ENCODE data around the gene CES3.
A peak's percentile ranks its signal among the peaks of the same experiment; 100 is the strongest.

The CES3 gene, protein sequence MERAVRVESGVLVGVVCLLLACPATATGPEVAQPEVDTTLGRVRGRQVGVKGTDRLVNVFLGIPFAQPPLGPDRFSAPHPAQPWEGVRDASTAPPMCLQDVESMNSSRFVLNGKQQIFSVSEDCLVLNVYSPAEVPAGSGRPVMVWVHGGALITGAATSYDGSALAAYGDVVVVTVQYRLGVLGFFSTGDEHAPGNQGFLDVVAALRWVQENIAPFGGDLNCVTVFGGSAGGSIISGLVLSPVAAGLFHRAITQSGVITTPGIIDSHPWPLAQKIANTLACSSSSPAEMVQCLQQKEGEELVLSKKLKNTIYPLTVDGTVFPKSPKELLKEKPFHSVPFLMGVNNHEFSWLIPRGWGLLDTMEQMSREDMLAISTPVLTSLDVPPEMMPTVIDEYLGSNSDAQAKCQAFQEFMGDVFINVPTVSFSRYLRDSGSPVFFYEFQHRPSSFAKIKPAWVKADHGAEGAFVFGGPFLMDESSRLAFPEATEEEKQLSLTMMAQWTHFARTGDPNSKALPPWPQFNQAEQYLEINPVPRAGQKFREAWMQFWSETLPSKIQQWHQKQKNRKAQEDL

DNA sequence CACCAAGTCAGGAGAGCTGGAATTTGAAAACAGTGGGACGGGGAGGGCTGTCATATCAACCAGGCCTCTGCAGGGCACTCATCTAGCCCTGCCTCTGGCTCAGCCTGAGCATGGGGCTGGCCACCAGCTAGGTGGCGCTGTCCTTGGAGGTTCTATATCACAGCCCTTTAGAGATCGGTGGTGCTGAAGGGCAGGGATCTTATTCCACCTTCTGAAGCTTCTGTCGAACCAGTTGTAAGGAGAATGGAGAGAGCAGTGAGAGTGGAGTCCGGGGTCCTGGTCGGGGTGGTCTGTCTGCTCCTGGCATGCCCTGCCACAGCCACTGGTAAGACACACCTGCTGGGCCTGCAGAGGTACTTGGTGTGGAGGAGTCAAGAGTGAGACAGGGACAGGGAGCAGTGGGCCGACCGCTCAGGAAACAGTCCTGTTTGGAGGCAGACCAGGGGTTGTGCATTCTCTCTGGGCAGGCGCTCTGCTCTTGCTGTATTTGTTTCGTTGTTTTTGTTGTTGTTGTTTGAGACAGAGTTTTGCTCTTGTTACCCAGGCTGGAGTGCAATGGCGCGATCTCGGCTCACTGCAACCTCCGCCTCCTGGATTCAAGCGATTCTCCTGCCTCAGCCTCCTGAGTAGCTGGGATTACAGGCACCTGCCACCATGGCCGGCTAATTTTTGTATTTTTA lies at the start of gene CES3:
Gene CES3 (plus strand): TSS at position 202 of the 680 bp plus-strand sequence. CDS start 42 bp downstream, at position 244.
- DNase-seq (ENCODE audit: extremely low read depth in 1 of 2, low read depth in 1 of 2) = peak in 1 of 2 donors; percentile 61

DNA sequence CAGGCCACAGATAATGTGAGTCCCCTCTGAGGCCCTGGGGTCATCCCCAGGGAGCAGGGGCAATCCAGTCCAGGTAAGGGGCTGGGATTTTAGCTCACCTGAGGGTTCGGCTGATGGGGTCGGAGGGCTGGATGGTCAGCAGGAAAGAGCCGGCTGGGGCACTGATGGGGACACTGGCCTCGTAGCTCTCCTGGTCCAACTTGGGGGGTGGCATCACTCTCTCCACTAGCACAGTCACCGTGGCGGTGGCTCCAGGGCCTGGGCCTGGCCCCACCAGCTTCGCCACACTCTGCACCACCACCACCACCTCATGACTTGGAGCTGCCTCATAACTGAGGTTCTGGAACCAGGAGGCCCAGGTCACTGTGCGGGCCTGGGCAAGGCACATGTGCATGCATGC lies 49.3 kb upstream of the CES3 start:
- no peak for DNase-seq (ENCODE audit: extremely low read depth in 1 of 2, low read depth in 1 of 2)

DNA sequence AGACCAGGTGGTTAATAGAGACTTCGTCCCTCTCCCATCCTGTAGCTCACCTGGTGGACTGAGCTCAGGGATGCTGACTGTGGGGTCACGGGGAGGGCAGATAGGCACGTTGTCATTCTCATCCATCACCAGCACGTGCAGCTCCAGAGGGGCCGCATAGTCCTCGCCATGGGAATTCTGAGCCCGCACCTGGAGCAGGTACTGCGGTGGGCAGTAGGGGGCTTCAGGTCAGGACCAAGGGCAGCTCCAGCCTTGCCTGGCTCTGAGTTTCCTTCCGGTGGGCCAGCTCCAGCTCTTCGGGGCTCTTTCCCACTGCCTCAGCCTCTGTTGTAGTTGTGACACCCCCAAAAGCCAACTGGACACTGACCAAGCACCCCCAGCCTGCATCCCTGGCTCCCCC lies 48.0 kb upstream of the CES3 start:
- no peak for DNase-seq (ENCODE audit: extremely low read depth in 1 of 2, low read depth in 1 of 2)

DNA sequence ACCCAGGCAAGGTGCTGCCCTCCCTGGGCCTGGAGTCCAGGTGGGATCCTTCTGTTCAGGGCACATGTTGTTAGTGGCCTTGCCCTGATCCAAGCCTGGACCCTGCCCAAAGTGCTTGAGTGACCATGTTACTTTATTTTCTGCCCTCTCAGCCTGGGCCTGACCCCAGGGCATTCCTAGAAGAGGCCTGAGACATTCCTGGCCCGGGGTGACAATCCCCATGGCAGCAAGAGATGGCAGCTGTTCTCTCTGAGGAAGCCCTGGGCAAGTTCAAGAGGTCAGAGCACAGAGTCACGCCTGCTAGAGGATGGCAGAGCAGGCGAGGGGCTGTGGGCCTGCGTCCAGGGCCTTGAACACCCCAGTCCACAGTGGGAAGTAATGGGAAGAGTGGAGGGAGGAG lies 47.4 kb upstream of the CES3 start:
- no peak for DNase-seq (ENCODE audit: extremely low read depth in 1 of 2, low read depth in 1 of 2)

DNA sequence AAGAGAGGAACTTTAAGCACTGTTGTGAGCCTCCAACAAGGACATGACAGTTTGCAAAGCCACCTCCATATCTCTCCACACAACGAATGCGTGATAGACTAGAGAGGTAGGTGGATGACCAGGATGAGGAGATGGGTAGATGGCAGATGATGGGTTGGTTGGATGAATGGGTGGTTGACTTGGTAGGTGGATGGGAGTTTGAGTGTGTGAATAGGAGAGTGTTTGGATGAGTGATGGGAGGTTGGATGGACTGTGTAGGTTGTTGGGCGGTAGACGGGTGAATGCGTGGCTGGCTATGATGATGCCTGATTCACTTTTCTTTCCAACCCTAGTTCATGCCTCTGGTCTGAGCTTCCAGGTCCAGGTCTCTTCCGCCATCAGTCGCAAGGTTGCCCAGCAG lies 46.5 kb upstream of the CES3 start:
- no peak for DNase-seq (ENCODE audit: extremely low read depth in 1 of 2, low read depth in 1 of 2)

DNA sequence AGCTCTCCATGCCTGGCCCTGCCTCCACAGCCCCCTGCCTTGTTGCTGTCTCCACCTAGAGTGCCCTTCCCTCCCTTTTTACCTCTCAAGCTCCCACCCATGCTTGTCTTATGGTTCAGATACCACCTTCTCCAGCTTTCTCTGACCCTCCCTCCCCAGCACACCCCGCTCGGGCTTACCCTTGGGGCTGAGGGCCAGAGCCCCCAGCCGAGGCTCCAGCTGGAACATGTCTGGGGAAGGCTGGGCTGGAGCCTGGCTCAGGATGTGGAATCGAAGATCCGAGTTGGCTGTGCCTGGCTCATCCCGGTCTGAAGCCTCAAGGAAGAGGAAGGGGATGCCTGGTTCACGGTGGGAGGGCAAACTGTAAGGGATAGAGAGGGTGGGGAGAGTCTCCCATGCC lies 46.0 kb upstream of the CES3 start:
- no peak for DNase-seq (ENCODE audit: extremely low read depth in 1 of 2, low read depth in 1 of 2)

DNA sequence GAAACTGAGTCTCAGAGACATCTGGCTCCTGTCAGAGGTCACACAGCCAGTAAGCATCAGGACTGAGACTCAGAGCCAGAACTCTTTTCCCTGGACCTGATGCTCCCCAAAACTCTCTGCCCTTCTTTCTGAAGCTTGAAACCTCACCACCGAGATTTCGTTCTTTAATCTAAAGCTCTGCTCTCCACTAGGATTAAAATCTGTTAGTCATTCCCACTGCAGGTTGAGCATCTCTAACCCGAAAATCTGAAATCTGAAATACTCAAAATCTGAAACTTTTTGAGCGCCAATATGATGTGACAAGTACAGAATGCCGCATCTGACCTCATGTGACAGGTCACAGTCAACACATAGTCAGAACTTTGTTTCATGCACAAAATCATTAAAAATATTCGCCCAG lies 44.5 kb upstream of the CES3 start:
- no peak for DNase-seq (ENCODE audit: extremely low read depth in 1 of 2, low read depth in 1 of 2)

DNA sequence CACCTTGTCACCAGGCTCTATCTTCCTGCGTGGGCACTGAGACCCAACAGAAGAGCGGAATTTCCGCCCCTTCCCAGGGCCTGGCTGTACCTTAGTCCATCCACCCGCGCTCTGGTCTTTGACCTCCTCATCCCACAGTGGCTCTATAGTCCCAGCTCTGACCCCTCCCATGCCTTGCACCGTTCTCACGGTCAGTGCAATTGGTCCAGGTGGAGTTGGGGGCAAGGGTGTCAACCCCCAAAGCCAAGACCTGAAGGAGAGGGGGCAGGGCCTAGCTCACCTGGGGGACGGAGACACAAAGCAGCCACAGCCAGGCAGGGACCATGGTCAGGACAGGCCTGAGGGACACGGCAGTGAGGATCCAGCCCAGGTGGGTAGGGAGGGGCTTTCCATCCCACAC lies 43.3 kb upstream of the CES3 start:
- no peak for DNase-seq (ENCODE audit: extremely low read depth in 1 of 2, low read depth in 1 of 2)

DNA sequence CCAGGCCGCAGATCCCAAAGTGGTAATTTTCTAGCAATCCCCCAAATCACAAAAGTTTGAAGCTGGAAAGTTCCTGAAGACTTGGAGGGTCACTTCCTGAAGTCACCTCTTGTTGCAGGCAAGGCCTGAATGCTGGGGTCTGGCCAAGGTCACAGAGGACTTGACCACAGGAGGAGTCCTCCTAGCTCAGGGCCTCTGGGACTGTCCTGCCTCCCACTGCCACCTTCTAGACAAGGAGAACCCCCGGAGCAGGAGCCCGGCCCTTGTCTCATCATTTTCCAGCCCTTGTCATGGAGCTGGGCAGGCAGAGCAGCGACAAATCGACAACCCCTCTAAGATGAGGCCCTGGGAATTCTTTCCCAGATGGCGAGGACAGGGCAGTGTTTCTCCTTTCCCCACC lies 42.7 kb upstream of the CES3 start:
- no peak for DNase-seq (ENCODE audit: extremely low read depth in 1 of 2, low read depth in 1 of 2)

DNA sequence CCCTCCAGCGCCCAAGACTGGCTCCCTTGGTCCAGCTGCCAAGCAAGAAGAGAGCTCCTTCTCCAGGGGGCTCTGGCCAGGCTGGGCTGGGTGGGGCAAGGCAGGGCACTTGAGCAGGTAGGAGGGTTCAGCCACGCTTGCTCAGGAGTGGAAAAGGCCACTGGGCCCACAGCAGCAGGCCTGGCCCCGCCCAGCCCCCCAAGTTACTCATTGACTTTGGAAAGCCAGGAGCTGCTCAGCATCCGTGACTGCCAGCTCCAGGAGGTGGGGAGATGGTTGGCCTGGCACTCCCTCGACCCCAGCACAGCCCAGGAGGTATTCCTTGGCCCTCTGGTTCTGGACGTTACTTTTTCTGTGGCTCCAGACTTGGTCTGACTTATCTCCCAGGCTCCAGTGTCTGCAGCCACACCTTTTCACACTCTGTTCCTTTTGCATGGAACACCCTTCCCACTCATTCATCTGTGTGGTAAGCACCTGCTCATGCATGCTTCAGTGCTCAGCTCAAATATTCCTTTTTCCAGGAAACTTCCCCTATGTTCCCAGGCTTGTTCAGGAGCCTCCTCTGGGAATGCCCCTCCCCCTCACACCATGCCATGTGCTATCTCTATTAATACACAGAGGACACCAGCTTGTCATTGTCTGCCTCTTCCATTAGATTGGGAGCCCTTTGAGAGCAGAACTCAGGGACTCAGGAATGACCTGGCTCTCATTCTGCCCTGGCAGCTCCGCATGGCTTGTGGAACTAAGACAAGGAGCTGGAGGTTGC lies 42.1 kb upstream of the CES3 start, which contains the start of gene CDH16:
Gene CDH16 (minus strand): TSS at position 83 of the 766 bp plus-strand sequence. CDS start 820 bp downstream, outside the sequence.
- DNase-seq (ENCODE audit: extremely low read depth in 1 of 2, low read depth in 1 of 2) = no peak

DNA sequence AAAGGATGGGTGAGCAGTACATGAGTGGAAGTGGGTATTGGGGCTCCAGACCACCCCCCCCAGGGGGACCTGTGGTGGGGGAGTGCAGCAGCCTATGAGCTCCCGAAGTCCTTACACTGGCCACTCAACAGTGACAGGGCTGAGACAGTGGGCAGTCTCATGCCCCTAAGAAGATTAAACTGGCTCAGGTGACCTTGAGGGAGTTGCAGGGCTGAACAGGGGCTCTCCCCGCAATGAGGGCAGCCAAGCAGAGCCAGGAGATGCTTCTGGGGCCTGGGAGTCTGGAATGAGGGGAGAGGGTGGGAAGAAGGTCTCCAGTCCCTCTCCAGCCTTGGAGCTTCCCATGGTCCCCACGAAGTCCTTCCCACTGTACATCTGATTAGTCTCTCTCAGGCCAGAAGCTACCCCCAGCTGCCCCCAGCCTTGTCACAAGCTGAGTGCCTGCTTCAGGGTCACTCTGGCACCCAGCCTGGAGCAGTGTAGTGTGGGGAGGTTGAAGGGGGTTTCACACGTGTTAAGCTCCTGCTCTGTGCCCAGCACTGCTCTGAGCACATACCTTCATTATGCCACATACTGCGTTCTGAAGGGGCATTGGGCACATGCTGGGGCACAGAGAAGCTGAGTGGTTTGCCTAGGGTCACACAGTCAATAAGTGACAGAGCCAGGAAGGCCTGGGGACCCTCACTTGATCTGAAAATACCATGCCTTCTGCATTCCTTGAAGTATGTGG lies 41.3 kb upstream of the CES3 start:
- no peak for DNase-seq (ENCODE audit: extremely low read depth in 1 of 2, low read depth in 1 of 2)

DNA sequence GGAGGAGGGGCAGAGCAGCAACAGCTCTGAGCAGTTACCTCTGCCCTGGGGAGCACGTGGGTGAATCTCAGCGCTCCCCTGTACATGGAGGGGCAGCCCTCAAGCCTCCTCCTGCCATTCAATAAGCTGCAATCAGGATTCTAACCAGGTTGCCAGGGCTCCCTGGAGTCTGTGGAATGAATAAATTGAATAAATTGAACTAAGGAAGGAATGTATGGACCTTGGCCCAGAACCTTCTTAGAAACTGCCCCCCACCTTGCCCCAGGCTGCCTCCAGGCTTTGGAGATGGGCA lies 40.8 kb upstream of the CES3 start:
- no peak for DNase-seq (ENCODE audit: extremely low read depth in 1 of 2, low read depth in 1 of 2)

DNA sequence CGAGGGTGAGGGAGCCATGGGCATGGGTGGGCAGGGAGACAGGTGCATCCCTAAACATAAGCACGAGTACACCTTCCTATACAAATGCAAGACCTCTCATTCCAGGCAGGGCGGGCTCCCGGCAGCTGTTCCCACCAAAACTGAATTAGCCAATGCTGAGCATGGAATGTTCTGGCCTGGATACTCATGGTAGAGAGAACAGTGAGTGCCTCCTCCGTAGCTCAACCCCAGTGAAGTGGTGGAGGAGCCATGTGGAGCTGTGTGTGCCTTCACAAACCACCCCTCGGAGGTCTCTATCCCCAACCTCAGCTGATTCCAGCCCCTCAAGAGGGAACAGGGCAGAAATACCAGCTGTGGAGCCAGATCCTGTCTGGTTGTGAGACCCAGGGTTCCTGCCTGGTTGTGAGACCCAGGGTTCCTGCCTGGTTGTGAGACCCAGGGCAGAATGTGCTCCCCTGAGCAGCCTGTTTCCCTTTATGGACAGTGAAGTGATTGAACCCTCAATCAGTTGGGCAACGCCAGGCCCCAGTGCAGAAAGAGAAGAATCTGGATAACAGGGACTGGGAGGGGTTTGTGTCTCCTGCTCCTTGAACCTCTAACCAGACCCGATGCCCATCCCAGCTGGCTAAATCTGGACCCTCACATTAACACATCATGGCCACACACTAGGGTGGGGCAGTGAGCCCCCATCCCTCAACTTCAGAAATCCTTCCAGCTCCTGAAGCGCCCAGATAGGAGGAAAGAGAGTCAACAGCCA lies 40.0 kb upstream of the CES3 start:
- DNase-seq (ENCODE audit: extremely low read depth in 1 of 2, low read depth in 1 of 2) = no peak

DNA sequence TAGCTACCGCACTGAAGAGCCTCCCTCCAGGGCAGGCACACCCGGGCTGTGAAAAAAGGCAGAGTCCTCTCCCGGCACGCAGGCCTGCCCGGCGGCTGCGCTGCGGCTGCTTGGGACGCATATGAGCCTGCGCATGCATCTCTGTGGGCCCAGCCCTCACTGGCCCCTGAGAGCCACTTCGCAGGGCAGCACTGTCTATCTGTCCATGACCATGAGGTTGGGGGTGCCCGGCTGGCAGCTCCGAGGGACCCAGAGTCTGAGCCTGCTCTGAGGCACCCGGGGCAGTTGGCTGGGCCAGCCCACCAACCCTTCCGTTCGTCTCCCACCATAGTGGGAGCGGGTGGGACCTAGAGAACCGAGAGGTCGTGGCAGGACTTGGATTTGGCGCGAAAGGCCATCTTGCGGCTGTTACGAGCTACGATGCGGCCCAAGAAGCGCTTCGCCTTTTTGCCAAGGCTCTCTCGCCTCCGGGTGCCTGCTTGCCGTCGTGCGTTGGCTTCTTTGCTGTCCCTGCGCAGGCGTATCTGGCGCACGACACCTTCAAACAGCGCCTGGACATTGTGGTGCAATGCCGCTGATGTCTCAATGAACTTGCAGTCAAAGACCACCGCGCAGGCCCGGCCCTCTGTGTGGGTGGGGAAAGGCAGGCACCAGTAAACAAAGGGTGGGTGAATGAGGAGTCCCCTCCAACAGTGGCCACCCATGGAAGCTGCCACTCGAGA lies 39.2 kb upstream of the CES3 start:
- DNase-seq (ENCODE audit: extremely low read depth in 1 of 2, low read depth in 1 of 2) = no peak

DNA sequence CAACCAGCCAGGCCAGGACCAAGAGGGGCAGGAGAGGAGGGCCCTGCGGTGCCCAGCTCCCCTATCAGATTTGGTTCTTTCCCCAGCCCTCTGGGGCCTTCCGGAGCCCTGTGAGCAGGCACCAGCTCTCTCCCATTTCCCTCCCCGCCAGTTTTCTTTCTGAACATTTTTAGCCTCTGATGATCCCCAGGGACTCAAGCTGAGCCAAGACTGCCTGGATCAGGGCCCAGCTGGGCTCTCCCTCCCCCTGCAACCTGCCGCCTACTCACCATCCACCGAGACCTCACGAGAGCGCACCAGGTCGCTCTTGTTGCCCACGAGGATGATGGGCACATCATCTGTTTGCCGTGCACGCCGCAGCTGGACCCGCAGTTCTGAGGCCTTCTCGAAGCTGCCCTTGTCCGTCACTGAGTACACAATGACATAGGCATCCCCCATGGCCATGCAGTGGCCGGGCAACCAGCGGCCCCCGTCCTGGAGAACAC lies 37.8 kb upstream of the CES3 start:
- no peak for DNase-seq (ENCODE audit: extremely low read depth in 1 of 2, low read depth in 1 of 2)

DNA sequence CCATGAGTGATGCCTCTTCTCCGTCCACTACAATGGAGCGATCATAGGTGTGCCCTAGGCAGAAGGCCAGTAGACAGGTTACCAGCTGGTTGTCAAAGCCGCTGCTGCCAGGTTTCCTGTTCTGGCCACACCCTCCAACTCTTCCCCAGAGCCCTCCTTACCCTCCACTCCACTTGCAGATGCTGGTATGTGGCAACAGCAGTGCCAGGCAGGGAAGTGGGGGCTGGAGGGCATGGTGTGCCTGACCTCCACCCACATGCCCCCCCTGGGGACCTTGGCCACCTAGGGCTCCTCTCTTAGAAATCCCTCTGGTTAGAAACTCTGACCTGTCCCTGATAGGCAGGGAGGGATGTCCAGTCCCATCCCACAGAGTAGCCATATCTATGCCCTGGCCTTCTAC lies 37.2 kb upstream of the CES3 start:
- DNase-seq (ENCODE audit: extremely low read depth in 1 of 2, low read depth in 1 of 2) = no peak

DNA sequence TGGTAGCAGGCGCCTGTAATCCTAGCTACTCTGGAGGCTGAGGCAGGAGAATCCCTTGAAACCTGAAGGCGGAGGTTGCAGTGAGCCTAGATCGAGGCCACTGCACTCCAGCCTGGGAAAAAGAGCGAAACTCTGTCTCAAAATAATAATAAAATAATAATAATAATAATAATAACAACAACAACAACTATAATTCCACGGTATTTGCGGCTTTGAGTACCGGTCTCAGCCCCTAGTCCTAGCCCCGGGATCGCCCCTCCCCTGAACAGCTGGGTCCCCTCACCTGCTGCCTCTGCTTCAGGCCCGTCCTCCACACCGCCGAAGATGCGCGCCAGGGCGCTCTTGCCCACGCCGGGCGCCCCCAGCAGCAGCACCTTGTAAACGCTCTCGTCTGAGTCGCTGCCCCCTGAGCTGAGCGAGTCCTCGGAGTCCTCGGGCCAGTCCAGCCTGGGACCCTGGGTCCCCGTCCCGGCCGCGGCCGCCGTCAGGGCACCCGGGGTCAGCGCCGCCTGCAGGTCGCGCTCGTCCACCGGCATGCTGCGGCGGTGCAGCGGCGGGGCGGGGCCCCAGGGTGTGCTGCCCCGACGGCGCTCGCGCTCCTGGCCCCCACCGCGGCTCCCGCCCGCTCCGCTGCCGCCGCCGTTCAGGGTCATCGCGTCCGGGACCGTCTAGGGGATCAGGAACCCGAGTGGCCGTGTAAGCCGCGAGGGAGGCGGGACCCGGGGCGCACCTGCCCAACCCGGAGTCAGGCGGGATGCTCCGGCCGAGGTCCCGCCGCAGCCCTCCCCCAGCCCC lies 36.3 kb upstream of the CES3 start:
- DNase-seq (ENCODE audit: extremely low read depth in 1 of 2, low read depth in 1 of 2) = no peak

DNA sequence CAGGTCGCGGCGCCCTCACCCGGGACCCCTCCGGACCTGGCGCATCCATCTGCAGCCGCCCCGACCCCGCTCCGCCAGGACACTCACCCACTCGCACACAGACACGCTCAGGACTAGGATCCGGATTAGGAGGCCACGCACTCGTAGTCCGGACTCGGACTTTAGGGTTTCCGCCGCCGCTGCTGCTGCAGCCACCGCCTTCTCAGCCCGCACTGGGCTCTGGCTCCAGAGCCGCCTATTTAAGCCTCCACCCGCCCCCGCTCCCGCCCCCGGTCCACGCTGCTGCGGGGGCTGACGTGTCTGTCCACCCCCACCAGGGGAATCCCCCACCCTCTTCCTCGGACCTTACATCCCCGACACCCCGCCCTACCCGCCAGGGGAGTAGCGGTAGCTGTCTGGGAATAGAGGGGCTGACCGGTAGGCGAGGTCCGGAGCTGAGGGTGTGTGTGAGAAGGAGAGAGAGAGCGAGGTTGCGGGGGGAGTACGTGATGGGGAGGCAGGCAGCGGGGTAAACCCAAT lies 35.7 kb upstream of the CES3 start, which contains the start of gene RRAD:
Gene RRAD (minus strand): TSS at position 214 of the 519 bp plus-strand sequence. CDS start 356 bp downstream, outside the sequence.
- DNase-seq (ENCODE audit: extremely low read depth in 1 of 2, low read depth in 1 of 2) = no peak
